Effector CD8-positive, alpha-beta T cell (primary cell): ENCODE results near the gene PMM2.
"Not testable (repeated sequence)": the region's sequence is repeated elsewhere in the genome, so short reads cannot be mapped to it uniquely, and the experiment has no call there.

Source experiments
- DNase-seq: peaks from one replicate; lab custom pipeline; 2025; lab: John Stamatoyannopoulos, UW

Gene PMM2

DNA sequence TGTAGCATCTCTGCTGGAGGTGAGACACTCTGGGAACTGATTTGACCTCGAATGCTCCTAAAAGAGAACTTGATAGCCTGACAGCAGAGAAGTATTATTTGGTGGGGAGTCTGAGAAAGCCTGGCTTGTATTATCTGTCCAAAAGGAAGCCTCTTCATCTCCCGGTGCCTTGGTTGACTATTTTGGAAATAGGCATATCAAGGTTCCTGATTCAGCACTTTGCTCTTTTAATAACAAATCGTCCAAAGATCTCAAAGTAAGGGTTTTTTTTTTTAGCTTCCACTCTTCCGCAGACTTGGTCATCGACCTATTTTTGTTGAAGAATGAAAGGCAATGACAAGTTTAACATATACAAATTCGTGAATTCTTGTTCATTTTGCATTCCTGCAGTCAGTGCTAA, 15.0 kb upstream of the PMM2 start:
- no peak for DNase-seq

DNA sequence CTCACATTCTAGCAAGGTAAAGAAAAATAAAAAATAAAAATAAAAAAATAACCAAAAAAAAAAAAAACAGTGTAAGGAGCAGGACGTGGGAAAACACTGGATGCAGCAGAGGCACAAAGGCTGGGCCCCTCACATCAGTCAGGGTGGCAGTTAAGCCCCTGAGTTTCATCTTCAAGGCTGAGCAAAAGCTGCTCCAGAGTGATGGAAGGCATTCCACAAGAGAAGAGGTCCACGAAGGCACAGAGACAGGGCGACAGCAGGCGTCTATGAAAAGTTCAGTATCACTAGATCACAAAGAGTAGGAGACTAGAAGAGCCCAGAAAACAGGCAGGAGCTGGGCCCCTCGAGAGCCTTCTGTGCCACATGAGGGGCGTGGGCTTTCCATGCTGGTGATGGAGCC, 12.2 kb upstream of the PMM2 start:
- no peak for DNase-seq

DNA sequence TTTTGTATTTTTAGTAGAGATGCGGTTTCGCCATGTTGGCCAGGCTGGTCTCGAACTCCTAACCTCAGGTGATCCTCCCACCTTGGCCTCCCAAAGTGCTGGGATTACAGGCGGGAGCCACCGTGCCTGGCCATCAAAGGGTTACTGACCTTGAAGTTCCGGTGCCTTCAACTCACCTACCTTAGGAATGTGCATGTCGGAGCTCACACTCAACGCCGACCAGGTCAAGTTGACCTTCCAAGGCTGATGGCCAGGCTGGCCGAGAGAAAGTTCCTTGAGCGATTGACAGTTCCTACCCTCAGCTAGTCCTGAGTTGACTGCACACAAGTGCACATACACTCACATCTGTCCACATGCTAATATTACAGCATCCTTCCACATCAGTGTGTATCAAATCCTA, 11.3 kb upstream of the PMM2 start:
- DNase-seq: not testable (repeated sequence)

DNA sequence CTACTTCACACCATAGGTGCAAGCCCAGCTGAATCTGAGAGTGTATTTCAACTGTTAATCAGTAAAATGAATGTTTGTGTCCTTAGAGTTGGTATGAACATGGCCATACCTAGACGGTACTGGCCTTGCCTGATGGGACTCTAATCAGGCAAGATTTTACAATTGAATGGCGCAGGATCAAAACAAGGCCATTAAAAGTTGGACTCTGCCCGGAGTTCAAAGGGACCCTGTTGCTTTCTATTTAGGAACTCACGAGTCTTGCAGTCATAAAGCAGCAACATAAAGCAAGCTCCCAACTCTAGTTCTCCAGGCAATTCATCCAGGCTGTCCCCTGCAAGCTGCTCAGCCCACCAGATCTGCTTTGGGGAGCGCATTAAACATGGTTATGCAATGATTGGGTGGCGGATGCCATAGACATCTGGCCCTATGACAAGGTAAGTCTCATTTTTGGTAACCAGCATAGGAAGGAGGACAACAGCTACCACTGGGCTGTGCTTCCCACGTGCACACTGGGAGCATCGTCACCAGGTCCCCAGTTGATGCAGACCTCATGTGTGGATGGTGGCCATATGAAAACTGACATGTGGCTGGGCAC, 9.0 kb upstream of the PMM2 start:
- DNase-seq: no peak

DNA sequence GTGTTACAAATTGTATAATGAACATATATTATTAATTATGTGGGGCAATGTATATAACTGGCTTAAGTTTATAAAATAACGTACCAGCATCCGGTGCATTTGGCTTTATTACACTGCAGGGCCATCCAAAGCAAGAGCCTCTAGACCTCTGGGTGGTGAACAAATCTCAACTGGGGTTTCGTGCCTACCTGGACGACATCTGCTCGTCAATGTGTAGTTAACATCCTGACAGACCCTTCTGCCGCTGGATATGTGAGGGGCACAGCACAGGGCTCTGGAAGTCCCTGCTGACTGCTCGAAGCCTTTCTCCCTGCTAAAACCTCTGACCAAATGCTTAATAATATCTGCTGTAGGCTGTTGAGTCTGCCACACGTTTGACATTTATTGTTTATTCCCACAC, 2.5 kb upstream of the PMM2 start:
- no peak for DNase-seq

DNA sequence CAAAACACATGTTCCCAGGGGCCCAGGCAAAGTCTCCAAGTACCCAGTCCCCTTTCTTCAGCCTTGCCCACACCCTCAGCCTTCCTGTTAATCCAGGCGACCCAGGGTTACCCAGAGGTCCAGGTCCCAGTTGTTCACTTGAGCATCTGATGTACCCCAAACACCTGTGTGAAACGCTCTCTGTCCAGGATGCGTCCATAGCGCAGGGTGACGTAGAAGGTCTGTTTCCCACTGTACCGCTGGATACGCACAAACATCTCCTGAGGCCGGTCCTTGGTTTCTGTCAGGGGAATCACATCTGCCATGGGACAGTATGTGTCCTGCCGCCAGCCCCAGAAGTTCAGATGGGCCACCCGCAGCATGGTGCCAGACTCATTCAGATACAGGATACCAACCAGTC, 1.8 kb upstream of the PMM2 start:
- no peak for DNase-seq

DNA sequence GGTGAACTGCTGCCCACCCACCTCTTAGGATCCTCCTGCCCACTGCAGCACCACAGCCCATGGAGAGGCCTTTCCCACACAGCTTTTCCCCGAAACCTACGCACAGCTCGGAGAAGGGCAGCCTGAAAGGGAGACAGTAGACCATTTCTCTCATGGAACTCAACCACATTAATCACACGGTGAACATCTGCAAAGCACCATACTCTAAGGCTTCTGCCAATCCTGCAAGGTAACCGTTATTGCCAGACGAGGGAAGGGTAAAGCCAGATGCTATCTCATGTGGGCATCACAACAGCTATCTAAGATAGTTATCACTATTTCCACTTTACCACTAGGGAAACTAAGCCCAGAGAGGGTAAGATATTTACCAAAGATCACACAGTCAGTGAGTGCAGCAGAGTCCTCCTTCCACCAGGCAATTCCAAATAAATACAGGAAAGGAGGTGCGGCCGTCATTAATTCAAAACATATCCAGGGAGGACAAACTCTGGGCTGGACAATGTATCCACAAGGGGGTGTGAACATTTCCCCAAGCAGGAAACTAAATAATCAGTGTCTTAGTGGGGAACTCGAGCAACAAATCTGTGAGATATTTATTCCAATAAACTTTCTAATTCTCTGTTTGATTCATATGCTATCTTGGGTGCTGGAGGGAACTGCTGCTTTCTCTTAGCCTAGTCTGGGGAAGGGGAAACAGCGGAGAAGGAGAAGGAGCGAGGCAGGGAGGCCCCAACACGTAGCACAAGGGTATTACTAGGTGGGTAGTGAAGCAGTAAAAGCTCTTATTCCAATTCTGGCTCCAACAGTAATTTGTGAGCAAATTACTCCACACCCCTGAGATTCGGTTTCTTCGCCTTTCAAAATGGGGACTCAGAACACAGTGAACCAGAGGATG, 923 bp upstream of the PMM2 start:
- no peak for DNase-seq

DNA sequence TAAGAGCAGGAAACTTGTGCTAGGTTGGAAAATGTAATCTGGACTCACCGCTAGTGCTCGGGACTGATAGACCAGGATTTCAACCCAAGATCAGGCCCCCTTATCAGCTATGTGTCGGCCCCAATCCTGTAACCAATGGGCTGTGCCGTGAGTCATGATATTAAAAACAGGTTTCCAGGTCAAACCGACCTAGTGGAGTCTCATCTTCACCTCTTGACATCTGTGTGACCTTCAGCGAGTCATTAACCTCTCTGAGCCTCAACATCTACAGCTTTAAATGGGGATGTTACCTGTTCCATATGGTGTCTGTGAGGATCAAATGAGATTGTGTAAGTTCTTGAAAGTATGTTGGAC, 512 bp downstream of the PMM2 start:
- DNase-seq: no peak

DNA sequence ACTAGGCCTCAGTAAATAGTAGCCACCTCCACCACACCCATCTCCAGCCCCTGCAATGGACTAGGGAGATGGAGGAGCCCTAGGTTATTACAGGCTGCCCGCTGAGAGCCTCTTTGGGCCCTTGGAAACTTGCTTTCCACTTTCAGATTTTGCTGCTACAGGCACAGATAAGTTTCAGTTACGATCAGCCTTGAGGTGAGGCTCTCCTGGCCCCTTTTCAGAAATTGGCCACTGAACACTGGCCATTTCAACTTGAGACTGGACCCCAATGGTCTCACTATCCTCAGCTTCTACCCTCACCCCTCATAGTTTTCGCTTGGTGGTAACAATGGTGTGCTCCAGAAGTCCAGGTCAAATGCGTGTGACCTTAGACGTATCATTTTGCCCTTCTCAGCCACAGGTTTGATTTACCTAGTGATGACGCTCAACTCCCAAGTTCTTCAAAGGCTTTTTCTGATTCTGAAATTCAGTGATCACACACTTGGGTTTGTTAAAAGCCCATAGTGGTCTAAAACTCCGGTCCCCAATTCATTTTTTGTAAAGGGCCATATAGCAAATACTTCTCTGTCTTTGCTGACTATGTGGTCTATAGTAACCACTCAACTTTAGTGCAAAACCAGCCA, 1.0 kb downstream of the PMM2 start:
- no peak for DNase-seq

DNA sequence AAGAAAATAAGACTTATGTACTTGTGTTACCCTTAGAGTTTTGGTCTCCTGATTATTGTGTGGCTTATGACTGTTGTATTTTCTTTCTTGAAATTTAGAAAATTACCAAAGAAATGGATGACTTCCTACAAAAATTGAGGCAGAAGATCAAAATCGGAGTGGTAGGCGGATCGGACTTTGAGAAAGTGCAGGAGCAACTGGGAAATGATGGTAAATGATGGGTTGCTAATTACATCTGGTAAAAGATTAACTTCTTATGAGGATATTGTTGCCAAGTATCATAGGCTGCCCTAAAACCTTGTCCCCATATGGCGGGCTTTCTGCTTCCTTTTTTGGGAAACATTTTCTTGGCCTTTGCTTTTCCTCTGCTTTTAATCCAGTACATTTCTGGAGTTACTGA, 4.1 kb downstream of the PMM2 start:
- DNase-seq: no peak

DNA sequence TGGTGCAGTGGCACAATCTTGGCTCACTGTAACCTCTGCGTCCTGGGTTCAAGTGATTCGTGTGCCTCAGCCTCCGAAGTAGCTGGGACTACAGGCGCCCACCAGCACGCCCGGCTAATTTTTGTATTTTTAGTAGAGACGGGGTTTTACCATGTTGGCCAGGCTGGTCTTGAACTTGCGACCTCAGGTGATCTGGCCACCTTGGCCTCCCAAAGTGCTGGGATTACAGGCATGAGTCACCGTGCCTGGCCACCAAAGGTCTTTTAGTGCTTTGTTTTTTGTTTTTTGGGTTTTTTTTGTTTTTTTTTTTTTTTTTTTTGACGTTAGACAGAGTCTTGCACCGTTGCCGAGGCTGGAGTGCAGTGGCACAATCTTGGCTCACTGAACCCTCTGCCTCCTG, 6.1 kb downstream of the PMM2 start:
- DNase-seq: not testable (repeated sequence)

DNA sequence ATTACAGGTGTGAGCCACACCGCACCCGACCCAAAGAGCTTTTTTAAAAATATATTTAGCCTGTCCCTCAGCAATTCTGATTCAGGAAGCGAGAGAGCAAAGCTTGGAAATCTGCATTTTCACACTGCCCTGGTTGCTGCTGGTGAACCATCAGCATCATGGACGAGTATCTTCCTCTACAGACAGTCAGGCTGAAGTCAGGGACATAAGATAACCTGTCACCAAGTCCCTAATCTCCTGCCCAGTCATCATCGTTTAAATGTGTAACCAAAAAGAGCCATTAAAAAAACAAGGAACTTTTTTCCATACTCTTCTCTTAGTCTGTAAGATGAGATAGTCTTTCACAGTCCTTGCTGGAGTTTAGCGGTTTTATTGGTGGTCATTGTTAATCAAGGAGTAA, 6.7 kb downstream of the PMM2 start:
- DNase-seq: no peak

DNA sequence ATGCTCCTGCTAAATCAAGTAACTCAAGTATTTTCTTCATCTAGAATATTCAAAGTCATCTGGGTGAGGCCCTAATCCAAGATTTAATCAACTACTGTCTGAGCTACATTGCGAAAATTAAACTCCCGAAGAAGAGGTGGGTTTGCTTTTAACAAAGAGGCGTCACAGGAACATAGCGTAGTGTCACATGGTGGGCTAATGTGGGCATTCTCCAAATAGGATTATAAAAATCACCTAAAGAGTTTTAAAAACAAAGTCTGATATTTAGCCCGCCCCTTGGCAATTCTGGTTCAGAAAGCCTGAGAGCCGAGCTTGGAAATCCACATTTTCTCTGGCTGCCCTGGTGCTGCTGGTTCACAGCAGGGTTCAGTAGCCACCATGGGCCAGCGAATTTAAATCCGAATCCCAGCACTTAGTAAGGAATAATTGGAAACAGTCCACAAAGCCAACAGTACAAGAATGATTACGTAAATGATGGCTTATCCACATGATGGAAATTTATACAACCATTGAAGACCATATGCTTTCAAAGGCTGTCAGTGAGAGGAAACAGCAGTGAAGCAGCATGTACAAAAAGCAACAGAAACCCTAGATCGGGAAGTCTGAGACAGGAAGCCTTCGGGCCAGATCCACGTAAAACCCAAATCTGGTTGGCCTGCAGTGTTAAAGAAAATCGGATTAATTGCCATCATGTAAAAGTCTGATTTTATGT, 8.8 kb downstream of the PMM2 start:
- no peak for DNase-seq

DNA sequence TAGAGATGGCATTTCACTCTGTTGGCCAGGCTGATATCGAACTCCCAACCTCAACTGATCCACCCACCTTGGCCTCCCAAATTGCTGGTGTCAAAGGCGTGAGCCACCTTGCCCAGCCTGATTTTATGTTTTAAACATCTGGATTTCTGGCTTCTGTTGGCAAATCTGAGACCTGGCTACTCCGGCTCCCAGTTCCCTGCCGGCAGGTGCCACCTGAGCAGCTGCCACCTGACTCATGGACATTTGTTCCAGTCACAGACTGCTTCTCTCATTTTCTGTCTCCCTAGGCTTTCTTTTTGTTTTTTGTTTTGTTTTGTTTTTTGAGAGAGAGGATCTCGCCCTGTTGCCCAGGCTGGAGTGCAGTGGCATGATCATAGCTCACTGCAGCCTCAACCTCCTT, 9.6 kb downstream of the PMM2 start:
- DNase-seq: no peak

DNA sequence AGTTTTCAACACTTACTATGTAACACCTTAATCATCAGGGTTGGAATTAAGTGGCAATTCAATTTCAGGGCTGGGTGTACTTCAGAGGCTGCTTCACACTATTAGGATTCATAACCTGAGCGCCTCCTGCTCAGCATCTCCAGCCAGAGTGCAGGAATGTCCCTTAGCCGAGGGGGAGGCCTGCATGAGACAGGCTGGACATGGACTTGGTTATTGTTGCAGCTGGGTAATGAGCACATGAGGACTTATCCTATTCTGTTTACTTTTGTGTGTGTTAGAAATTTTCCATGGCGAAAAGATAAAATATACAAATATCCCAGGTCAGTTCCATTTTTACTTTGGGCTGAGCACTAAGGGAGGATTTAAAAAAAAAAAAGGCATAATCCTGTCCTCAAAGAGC, 10.4 kb downstream of the PMM2 start:
- DNase-seq: no peak

DNA sequence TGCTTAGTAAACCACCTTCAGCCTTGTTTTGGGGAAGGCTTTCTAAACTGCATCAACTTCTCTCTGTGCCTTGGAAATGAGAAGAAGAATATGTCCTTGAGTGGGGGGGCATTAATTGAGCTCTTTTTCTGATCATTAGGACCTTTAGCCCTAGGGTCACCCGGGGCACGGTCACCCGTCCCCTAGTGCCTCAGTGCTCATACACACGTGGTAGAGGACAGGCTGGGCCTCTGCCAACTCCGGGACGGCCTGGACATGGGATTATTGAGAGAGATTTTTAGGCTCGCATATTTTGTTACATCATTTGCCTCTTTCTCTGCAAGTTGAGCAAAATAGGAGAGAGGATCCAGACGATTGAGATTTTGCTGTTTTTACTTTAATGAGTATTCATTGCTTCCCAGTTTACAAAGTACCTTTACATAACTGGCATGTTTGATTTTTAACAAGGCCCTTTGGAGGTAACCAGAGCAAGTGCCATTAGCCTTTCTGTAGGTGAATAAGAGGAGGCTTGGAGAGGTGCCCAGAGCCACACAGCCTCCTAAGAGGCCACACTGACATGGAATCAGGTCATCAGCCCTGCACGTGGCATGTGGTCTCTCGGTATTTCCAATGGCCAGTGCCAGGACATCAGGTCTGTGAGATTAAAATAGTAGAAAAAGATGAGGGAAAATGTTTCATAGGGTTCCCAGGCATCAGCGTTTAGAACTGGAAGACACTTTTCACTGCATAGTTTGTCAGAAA, 11.1 kb downstream of the PMM2 start:
- DNase-seq: no peak

DNA sequence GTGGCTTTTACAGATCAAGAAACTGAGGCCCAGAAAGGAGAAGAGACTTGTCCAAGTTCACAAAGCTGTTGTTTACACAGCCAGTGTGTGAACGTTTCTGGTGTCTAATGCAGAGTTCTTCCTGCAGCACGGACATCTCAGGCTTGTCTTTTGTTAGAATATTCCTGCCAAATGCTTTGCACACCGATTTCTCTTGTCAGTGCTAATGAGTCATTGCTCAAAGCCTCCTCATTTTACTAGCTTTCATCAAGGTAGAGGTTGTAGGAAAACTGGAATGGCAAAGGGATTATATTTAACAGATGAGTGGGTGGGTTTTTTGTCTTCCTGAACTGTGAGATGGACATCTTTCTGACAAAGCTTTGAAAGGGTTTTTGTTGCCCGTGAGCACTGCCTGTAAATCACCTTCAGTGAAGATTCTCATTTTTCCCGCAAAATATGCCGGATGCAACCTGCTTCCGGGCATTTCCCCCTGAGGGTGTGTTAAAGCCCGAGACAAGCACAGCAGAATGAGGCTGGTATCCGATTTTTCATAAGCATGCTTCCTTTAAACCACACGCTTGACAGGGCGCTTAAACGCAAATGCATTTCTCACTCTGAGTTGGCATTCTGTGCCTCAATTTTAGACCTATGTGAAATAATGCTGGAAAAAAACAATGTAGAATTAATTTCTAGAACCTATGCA, 14.7 kb downstream of the PMM2 start:
- no peak for DNase-seq

DNA sequence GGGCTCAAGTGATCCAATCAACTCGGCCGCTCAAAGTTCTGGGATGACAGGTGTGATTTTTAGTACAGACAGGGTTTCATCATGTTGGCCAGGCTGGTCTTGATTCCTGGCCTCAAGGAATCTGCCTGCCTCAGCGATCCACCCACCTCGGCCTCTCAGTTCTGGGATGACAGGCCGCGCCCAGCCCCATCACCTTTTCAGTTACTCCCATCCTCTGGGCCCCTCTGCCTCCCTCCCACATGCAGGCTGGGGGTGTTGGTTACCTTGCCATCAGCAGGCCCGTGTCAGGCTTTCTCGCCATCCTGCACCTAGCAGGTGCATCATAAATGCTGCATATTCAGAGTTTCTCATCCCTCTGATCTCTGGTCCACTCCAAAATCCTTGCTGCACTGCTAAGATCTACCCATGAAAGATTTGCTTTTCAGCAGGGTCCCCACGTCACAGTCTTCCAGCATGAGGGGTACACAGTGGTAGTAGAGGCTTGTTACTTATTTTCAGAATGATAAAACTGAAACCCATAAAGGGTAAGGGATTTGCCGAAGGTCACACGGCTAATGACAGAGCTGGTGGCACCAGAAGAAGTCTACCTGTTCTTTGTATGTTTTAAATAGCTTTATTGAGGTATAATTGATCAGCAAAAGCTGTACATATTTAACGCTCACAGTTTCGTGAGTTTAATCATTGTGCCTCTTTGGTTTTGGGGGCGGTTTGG, 16.6 kb downstream of the PMM2 start:
- DNase-seq: no peak

DNA sequence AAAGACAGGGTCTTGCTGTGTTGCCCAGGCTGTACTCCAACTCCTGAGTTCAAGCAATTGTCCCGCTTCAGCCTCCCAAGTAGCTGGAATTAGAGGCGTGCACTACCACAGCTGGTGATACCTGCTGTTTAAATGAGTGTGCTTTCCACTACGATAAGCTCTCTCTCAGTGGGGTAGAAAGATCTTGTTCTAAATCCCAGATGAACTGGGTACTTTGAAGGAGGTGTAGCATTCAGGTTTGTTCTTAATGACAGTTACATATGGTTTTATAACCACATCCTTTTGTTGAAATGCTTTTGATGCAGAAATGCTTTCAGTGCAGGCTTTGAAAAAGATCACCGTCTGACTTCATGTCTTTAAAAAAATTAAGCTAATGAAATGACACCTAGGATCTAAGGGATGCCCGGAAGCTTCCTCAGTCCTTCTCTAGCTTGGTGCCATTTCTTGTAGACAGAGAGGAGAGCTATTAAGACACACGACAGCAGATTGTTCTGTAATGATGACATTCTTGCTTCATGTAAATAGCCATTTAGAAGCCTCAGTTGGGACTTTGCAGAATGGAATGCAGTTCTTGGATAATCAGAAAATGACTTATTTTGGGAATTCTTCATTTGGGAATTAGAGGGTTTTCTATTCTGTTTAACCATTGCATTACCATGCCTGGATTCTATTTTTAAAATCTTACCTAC, 19.5 kb downstream of the PMM2 start:
- DNase-seq: no peak
